GM13976 (cell line): ENCODE measurements around the gene SESN2.
A peak's percentile ranks its signal among the peaks of the same experiment; 100 is the strongest.

Experiments used
- DNase-seq: peaks from one replicate; pipeline ENCODE4 v3.0.0; 2012; ENCODE audit warnings: low spot score
- in situ Hi-C: fragments of 300-500 bp; cut with MboI; formaldehyde crosslinking; loops from one replicate; pipeline ENCODE4 v1.12.0; 2022; ENCODE audit warnings: low sequenced_read_pairs, mixed read lengths, inconsistent platforms; ENCODE audit not compliant: unreplicated experiment
- TF ChIP-seq, protein P1 (sequence below): IDR thresholded peaks from 2 replicates; pipeline ENCODE4 v1.5.1; 2012; ENCODE audit warnings: borderline replicate concordance, mild to moderate bottlenecking; ENCODE audit not compliant: insufficient read depth; ENCODE audit errors: extremely low read depth, missing control alignments, control extremely low read depth

SESN2 gene

GRCh38 chr1:28297826-28298225 lies 38.5 kb downstream of the SESN2 start:
- TF ChIP-seq, protein P1, sequence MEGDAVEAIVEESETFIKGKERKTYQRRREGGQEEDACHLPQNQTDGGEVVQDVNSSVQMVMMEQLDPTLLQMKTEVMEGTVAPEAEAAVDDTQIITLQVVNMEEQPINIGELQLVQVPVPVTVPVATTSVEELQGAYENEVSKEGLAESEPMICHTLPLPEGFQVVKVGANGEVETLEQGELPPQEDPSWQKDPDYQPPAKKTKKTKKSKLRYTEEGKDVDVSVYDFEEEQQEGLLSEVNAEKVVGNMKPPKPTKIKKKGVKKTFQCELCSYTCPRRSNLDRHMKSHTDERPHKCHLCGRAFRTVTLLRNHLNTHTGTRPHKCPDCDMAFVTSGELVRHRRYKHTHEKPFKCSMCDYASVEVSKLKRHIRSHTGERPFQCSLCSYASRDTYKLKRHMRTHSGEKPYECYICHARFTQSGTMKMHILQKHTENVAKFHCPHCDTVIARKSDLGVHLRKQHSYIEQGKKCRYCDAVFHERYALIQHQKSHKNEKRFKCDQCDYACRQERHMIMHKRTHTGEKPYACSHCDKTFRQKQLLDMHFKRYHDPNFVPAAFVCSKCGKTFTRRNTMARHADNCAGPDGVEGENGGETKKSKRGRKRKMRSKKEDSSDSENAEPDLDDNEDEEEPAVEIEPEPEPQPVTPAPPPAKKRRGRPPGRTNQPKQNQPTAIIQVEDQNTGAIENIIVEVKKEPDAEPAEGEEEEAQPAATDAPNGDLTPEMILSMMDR = no peak
- DNase-seq = peak; percentile 39
- in situ Hi-C loops = no loop called here

- no peak for DNase-seq
- TF ChIP-seq, protein P1 = no peak
- in situ Hi-C loops = no loop called here
Measured at GRCh38 chr1:28298438-28298837, 39.1 kb downstream of the SESN2 start.

DNA sequence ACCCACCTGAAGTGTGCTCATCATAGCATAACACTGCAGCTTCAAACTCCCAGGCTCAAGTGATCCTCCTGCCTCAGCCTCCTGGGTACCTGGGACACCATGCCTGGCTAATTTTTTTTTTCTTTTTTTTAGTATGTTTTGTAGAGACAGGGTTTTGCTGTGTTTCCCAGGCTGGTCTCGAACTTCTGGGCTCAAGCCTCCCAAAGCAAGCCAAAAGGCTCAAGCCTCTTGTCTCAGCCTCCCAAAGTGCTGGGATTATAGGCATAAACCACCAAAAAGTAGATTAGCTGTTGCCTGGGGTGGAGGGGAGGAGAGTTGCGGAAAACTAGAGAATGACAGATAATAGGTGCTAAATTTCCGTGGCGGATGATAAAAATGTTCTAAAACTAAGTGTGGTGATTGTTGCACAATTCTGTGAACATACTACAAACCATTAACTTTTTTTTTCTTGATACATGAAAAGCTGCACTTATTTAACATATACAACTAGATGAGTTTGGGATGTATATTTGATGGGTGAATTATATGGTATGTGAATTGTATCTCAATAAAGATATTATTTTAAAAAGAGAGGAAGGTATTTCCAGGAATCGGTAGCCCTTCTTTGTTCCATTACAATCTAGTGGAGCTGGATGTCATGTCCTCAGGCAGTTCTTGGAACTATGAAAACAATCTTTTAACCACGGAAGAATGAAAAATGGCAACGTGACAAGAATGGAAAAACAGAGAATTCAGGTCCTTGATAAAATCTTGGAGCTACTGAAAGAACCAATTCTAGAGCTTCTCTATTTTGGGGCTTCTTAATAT lies 42.3 kb downstream of the SESN2 start:
- TF ChIP-seq, protein P1 = no peak
- in situ Hi-C loops = no loop called here
- no peak for DNase-seq

GRCh38 chr1:28302247-28302646 lies 42.9 kb downstream of the SESN2 start:
- in situ Hi-C loops = no loop called here
- TF ChIP-seq, protein P1 = no peak
- no peak for DNase-seq

DNA sequence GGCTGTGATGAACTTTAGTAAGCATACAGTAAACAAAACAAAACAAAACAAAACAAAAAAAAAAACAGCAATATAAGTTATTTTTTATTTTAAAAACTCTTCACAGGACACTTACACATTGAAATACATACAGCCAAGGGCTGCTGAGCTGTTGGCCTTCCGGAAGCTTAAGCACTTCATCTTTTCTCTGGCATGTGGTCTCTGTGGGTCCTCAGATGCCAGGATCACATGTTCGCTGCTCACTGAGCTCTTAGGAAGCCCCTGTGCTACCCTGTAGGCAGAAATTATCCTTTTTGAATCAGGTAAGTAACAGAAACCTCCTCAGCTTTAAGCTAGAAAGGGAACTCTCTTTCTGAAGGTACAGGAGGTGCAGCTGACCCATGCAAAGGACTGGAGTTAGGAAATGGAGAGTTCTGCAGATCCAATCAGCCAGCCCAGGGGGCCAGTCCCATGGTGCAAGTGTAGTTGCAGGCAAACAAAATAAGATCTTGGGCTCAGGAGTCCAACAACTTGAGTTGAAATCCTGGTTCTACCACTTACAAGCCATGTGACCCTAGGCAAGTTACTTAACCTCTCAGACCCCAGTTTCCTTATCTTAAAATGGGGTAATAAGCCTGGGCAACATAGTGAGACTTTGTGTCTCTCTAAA lies 47.1 kb downstream of the SESN2 start:
- DNase-seq = no peak
- in situ Hi-C loops = no loop called here
- TF ChIP-seq, protein P1 = no peak

GRCh38 chr1:28308750-28309149 lies 49.4 kb downstream of the SESN2 start:
- no peak for DNase-seq
- TF ChIP-seq, protein P1 = no peak
- in situ Hi-C loops = no loop called here
